Fibroblast of pulmonary artery (primary cell): ENCODE results near the gene CDRT15.

Source experiments
- DNase-seq: peaks from one replicate; pipeline ENCODE4 v3.0.0-alpha.2; 2010; ENCODE audit warnings: low read depth
- H3K4me3 ChIP-seq: replicated peaks from 2 replicates; pipeline ENCODE4 v1.5.1; 2011; ENCODE audit warnings: low read depth, mild to moderate bottlenecking, control low read depth, low read length, moderate library complexity
- TF ChIP-seq, protein P1 (sequence below): IDR thresholded peaks from 2 replicates; pipeline ENCODE4 v1.5.1; 2011; ENCODE audit warnings: mild to moderate bottlenecking, control low read depth, low read length, inconsistent platforms; ENCODE audit errors: missing control alignments

CDRT15 gene

DNA sequence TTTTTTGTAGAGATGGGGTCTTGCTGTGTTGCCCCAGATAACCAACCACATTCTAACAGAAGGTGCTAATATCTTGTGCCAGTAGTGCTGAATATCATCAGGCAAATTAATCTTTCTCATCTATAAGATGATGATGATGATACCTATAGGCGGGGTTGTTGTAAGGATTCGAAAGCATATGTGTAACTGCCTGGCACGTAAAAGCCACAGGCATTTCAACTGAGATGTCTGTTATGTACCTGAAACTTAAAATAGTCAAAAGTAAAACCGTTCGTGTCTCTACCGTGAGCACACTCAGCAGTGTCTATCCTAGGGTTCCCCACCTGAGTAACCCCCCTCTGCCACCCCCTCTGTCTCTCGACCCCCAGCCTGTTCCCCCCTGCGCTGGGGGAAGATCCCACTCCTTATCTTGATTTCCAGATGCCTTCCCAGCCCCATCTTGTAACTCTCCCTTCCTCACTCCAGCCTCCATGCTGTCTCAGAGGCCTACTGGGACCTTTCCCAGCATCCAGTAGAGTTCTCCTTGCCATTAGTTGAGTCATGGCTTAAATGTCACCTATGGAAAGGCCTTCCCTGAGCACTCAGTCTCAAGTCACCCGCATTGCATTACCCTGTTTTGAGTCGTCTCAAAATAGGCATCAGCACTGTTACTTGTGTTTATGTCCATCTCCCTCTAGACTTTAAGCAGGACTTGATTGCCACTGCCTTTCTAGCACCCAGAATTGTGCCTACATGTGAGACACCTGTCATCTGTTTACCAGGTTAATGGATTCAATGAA is 34.1 kb downstream of the CDRT15 start:
- TF ChIP-seq, protein P1, sequence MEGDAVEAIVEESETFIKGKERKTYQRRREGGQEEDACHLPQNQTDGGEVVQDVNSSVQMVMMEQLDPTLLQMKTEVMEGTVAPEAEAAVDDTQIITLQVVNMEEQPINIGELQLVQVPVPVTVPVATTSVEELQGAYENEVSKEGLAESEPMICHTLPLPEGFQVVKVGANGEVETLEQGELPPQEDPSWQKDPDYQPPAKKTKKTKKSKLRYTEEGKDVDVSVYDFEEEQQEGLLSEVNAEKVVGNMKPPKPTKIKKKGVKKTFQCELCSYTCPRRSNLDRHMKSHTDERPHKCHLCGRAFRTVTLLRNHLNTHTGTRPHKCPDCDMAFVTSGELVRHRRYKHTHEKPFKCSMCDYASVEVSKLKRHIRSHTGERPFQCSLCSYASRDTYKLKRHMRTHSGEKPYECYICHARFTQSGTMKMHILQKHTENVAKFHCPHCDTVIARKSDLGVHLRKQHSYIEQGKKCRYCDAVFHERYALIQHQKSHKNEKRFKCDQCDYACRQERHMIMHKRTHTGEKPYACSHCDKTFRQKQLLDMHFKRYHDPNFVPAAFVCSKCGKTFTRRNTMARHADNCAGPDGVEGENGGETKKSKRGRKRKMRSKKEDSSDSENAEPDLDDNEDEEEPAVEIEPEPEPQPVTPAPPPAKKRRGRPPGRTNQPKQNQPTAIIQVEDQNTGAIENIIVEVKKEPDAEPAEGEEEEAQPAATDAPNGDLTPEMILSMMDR: no peak
- H3K4me3 ChIP-seq: no peak overlapping the region
- DNase-seq: no peak

DNA sequence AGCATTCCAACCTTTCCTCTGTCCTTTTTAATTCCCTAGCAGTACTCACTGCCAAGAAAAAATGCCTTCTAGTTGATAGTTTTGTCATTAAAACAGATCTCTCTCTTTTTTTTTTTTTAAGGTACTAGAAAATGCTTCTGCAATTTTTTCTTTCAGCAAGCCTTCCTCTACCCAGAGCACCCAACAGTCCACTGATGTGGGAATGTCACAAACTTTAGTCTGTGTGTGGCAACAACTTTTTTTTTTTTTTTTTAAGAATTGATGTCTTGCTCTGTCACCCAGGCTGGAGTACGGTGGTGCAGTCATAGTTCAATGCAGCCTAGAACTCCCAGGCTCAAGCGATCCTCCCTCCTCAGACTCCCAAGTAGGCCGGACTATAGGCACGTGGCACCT is 34.7 kb downstream of the CDRT15 start:
- no peak for DNase-seq

DNA sequence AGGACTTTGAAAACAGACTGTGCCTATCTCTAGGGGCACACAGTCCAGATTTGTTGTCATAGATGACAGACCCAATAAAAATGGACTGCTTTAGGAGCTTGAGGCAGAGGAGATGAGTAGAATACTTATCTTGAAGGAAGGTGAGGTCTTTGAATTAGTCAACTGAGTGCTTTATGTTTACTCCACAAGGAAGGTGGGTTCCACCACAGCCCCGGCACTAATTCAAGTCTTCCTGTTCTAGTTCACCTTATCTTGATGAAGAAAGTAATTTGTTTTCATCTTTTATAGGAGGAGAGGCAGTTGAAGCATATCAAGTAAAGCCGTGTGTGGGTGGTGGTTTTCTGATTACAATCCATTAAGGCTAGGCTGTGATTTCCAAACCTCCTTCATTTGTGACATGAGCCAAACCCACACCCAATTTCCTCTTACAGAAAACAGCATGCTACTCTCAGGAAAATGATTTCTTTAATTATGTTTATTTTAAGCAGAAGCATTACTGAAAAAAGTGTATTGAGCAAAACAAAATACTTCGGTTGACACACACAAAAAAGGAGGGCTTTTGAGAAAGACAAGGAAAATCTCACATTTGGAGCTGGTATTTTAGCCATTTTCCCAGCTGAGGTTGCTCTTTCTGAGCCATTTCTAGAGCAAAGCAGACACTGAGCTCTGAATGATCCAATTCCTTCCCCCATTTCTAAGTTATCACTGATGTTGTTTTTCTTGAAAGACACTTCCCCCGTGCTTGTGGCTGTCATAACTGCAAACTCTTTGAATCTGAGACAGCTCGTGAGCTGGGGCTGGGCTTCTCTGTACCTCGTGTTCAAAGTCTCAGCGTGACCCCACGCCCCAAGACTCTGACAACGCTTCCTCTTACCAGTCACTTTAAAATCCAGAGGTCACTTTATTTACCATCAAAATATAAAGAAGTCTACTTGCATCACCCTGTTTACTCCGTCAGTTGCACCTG is 35.4 kb downstream of the CDRT15 start:
- peak; percentile 11 for DNase-seq
- TF ChIP-seq, protein P1: no peak

More for the DNA sequence above, 34.7 kb downstream of the CDRT15 start:
- no peak overlapping the region for H3K4me3 ChIP-seq
- TF ChIP-seq, protein P1: no peak

DNA sequence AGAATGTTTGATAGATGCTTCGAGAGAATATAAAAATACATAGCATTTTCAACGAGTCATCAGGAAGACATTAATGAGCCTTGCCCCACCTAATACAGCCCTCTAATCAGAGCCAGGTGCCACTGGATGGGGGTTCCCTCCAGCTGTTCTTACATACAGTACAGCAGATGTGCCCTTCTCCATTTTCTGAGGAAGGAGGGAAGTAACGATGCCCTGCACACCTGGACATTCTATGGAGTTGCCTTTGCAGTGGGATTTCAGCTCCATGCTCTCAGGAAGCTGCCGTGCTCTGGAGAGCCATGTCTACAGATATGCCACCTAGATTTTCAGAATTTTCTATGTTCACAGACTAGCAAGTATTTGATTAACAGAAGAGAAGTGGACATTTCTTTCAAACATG is 36.3 kb downstream of the CDRT15 start:
- no peak overlapping the region for H3K4me3 ChIP-seq
- TF ChIP-seq, protein P1: no peak
- DNase-seq: no peak

More for the DNA sequence above, 35.4 kb downstream of the CDRT15 start:
- H3K4me3 ChIP-seq: no peak overlapping the region

DNA sequence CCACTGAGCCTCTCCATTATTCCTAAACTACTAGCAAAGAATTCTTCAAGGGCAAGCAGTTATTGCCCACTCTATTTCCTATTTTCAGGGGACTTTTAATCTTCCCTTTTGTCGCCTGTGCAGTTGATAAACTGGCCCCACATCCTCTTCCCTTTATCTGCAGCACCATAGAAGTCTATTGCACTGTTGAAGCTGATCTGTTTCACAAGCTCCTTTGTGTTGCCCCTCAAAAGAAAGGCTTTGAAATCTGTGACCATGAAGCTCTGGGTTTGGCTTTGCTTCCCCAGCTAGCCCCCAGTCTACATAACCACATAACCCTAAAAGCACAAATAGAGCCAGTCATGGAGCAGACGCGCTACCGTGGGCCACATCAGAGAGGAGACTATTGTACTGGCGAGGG is 37.1 kb downstream of the CDRT15 start:
- TF ChIP-seq, protein P1: no peak
- H3K4me3 ChIP-seq: no peak overlapping the region
- DNase-seq: no peak

DNA sequence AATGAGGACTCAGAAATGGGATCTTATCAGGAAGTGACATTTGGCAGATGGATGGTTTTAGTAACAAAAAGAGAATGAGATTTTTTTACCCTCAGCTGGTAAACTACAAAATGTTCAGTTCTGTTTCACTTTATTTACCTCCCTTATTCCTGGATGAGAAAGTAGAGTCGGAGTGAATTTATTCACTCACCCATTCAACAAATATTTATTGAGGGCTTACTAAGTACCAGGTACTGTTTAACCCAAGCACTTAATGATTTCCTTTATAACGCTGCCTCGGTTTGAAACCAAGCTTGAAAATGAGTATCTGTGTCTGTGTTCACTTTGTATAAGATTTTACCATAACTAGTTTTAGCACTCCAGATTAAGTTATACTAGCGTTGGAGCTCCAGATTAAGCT is 38.1 kb downstream of the CDRT15 start:
- H3K4me3 ChIP-seq: no peak overlapping the region
- no peak for DNase-seq
- TF ChIP-seq, protein P1: no peak
